NB4 (cell line): ENCODE measurements around the gene CCNY.

Source experiments
- CTCF ChIP-seq: IDR thresholded peaks from one replicate; pipeline ENCODE4 v1.5.1; 2012; ENCODE audit warnings: low read depth, low read length
- MAX ChIP-seq: IDR thresholded peaks from 2 replicates; pipeline ENCODE4 v1.6.1; 2011; ENCODE audit warnings: low read depth, low read length
- MYC ChIP-seq: IDR thresholded peaks from 2 replicates; pipeline ENCODE4 v1.6.1; 2011; ENCODE audit warnings: low read depth, low read length
- POLR2A ChIP-seq: IDR thresholded peaks from 2 replicates; pipeline ENCODE4 v1.6.1; 2011; ENCODE audit warnings: mild to moderate bottlenecking; ENCODE audit not compliant: insufficient read length; ENCODE audit errors: extremely low read depth

GRCh38 chr10:35516102-35516670 is 179.9 kb downstream of the CCNY start:
- TF ChIP-seq CTCF: no peak
- TF ChIP-seq POLR2A: no peak
- TF ChIP-seq MYC: no peak
- TF ChIP-seq MAX: no peak
